Mesenchymal stem cell (in vitro differentiated cells and primary cell): ENCODE data around the gene CBR3.

Experiments
- DNase-seq: peaks from one replicate; pipeline ENCODE4 v3.0.0-alpha.2; 2013
- H2AFZ ChIP-seq: one replicate; pipeline ENCODE4 v1.6.1; 2013; ENCODE audit warnings: low read depth, mild to moderate bottlenecking, control low read depth, inconsistent platforms, low read length, moderate library complexity
- H2AK5ac ChIP-seq: 2 replicates; pipeline ENCODE4 v1.6.1; 2013; ENCODE audit warnings: low read length, moderate library complexity, mild to moderate bottlenecking, inconsistent platforms; ENCODE audit not compliant: severe bottlenecking
- H2BK120ac ChIP-seq: one replicate; pipeline ENCODE4 v1.6.1; 2013; ENCODE audit warnings: low read depth, mild to moderate bottlenecking, inconsistent platforms, low read length, moderate library complexity
- H2BK12ac ChIP-seq, 2 experiments: one replicate each; pipeline ENCODE4 v1.6.1; 2013; ENCODE audit warnings: inconsistent platforms in 2 of 2, low read length in 2 of 2, mild to moderate bottlenecking in 2 of 2, moderate library complexity in 2 of 2, control low read depth in 1 of 2
- H2BK15ac ChIP-seq: one replicate; pipeline ENCODE4 v1.6.1; 2013; ENCODE audit warnings: mild to moderate bottlenecking, low read depth, inconsistent platforms; ENCODE audit not compliant: poor library complexity, severe bottlenecking
- H2BK5ac ChIP-seq: 2 replicates; pipeline ENCODE4 v1.6.1; 2013; ENCODE audit warnings: low read depth, mild to moderate bottlenecking, low read length, control low read depth, inconsistent platforms; ENCODE audit not compliant: poor library complexity, severe bottlenecking
- H3K14ac ChIP-seq, 2 experiments: one replicate each; pipeline ENCODE4 v1.6.1; 2013; ENCODE audit warnings: inconsistent platforms in 2 of 2, low read length in 2 of 2, control low read depth in 1 of 2, mild to moderate bottlenecking in 1 of 2, moderate library complexity in 1 of 2
- H3K18ac ChIP-seq, 2 experiments: one replicate each; pipeline ENCODE4 v1.6.1; 2013; ENCODE audit warnings: inconsistent platforms in 2 of 2, low read length in 2 of 2, control low read depth in 1 of 2, low read depth in 1 of 2, mild to moderate bottlenecking in 1 of 2
- H3K23ac ChIP-seq, 2 experiments: one replicate each; pipeline ENCODE4 v1.6.1; 2013; ENCODE audit warnings: inconsistent platforms in 2 of 2, low read length in 2 of 2, mild to moderate bottlenecking in 2 of 2, moderate library complexity in 2 of 2, control low read depth in 1 of 2
- H3K27ac ChIP-seq: 2 replicates; pipeline ENCODE4 v1.5.1; 2013; ENCODE audit warnings: mild to moderate bottlenecking, moderate library complexity, low read length, control low read depth, inconsistent platforms; ENCODE audit not compliant: poor library complexity, severe bottlenecking
- H3K27me3 ChIP-seq, 2 experiments: 2 replicates each; pipeline versions ENCODE4 v1.6.1 to v1.7.0; 2013; ENCODE audit warnings: low read length in 2 of 2, mild to moderate bottlenecking in 2 of 2, moderate library complexity in 2 of 2, control low read depth in 1 of 2, inconsistent platforms in 1 of 2; ENCODE audit not compliant: control insufficient read depth in 1 of 2, insufficient read depth in 1 of 2
- H3K36me3 ChIP-seq, 2 experiments: 2 replicates each; pipeline versions ENCODE4 v1.6.1 to v1.7.0; 2013; ENCODE audit warnings: low read length in 2 of 2, control low read depth in 1 of 2, inconsistent platforms in 1 of 2, low read depth in 1 of 2, mild to moderate bottlenecking in 1 of 2; ENCODE audit not compliant: insufficient read depth in 2 of 2, control insufficient read depth in 1 of 2
- H3K4ac ChIP-seq, 2 experiments: one replicate each; pipeline ENCODE4 v1.6.1; 2013; ENCODE audit warnings: inconsistent platforms in 2 of 2, low read length in 2 of 2, mild to moderate bottlenecking in 2 of 2, moderate library complexity in 2 of 2, control low read depth in 1 of 2, low read depth in 1 of 2
- H3K4me1 ChIP-seq: 2 replicates; pipeline ENCODE4 v1.6.1; 2013; ENCODE audit warnings: low read depth, low read length, control low read depth; ENCODE audit not compliant: control insufficient read depth, insufficient read depth
- H3K4me2 ChIP-seq: 2 replicates; pipeline ENCODE4 v1.6.1; 2013; ENCODE audit warnings: low read length, mild to moderate bottlenecking, inconsistent platforms; ENCODE audit not compliant: poor library complexity, severe bottlenecking
- H3K4me3 ChIP-seq, 2 experiments: 2 replicates each; pipeline versions ENCODE4 v1.5.1 to v1.7.0; 2013; ENCODE audit warnings: low read length in 2 of 2, mild to moderate bottlenecking in 2 of 2, control low read depth in 1 of 2, low read depth in 1 of 2; ENCODE audit not compliant: insufficient read depth in 1 of 2
- H3K79me1 ChIP-seq: replicated peaks from 2 replicates; pipeline ENCODE4 v1.6.1; 2013; ENCODE audit warnings: mild to moderate bottlenecking, control low read depth, low read length, inconsistent platforms; ENCODE audit not compliant: poor library complexity, severe bottlenecking
- H3K9ac ChIP-seq: 2 replicates; pipeline ENCODE4 v1.7.0; 2013; ENCODE audit warnings: mild to moderate bottlenecking, low read length, moderate library complexity
- H3K9me3 ChIP-seq: 2 replicates; pipeline ENCODE4 v1.7.0; 2013; ENCODE audit warnings: mild to moderate bottlenecking, low read length; ENCODE audit not compliant: control insufficient read depth
- H4K8ac ChIP-seq: one replicate; pipeline ENCODE4 v1.6.1; 2013; ENCODE audit warnings: inconsistent platforms, mild to moderate bottlenecking, low read length, moderate library complexity
- H4K91ac ChIP-seq: one replicate; pipeline ENCODE4 v1.6.1; 2013; ENCODE audit warnings: mild to moderate bottlenecking, low read length, inconsistent platforms
- WGBS: methylation state at CpG from one replicate; pipeline ENCODE4 v1.1.7; 2013; ENCODE audit warnings: mixed read lengths; 5-methylcytosine and 5-hydroxymethylcytosine counted together

Gene CBR3

GRCh38 chr21:36179145-36179544 is 44.3 kb downstream of the CBR3 start:
- no peak overlapping the region for H2AK5ac ChIP-seq
- H3K4ac ChIP-seq, result no peak overlapping the region
- H2BK12ac ChIP-seq, result no peak overlapping the region
- H3K9ac ChIP-seq, result no peak overlapping the region
- peaks cover 4% of the 10 kb centered on the region for H3K9me3 ChIP-seq
- H2BK120ac ChIP-seq, result no peak overlapping the region
- H3K27me3 ChIP-seq, result no peaks in the 10 kb centered on the region
- no peak overlapping the region for H3K18ac ChIP-seq
- H3K27ac ChIP-seq, result no peak overlapping the region
- H3K14ac ChIP-seq, result no peak overlapping the region
- no peak for DNase-seq
- no peak overlapping the region for H4K91ac ChIP-seq
- H3K36me3 ChIP-seq, result peaks cover 5 to 12% of the 10 kb centered on the region in 2 experiments
- H3K79me1 ChIP-seq, result peaks cover 23% of the 10 kb centered on the region
- H2AFZ ChIP-seq, result no peak overlapping the region
- no peak overlapping the region for H4K8ac ChIP-seq
- H3K23ac ChIP-seq, result no peak overlapping the region
- H3K4me1 ChIP-seq, result peaks cover 3% of the 10 kb centered on the region
- H3K4me2 ChIP-seq, result no peak overlapping the region
- H2BK5ac ChIP-seq, result no peak overlapping the region
- H2BK15ac ChIP-seq, result no peak overlapping the region
- no peak overlapping the region for H3K4me3 ChIP-seq

DNA sequence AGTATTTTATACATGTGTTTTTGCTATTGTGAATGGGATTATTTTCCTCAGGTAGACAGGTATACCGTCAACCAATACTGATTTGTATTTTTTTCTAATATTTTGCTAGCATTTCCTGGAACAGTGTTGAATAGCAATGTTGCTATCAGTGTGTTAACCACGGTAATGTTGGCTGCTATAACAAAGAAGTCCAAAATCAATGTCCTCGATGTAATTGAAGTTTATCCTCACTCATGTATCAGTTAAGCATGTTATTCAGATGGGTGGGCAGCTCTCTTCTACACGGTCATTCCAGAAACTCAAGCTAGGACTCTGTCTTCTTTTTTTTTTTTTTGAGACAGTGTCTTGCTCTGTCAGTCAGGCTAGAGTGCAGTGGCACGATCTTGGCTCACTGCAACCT is 46.1 kb downstream of the CBR3 start:
- Histone ChIP-seq H2AFZ (no peak overlapping the region), H3K9me3 (peaks cover 4% of the 10 kb centered on the region)

GRCh38 chr21:36183144-36183795 is 48.4 kb downstream of the CBR3 start:
- Histone ChIP-seq H3K9me3 (peaks cover 4% of the 10 kb centered on the region), H3K4me3 (no peak overlapping the region), H3K27ac (no peak overlapping the region), H3K79me1 (peaks cover 23% of the 10 kb centered on the region), H2AK5ac (no peak overlapping the region), H3K36me3 (peaks cover 14 to 15% of the 10 kb centered on the region in 2 experiments), H3K4ac (no peak overlapping the region), H3K14ac (no peak overlapping the region), H2BK12ac (no peak overlapping the region), H2AFZ (no peak overlapping the region), H3K9ac (no peak overlapping the region), H2BK5ac (no peak overlapping the region), H4K91ac (no peak overlapping the region), H3K23ac (no peak overlapping the region), H3K18ac (no peak overlapping the region), H3K27me3 (no peaks in the 10 kb centered on the region), H2BK120ac (no peak overlapping the region), H3K4me2 (no peak overlapping the region), H2BK15ac (no peak overlapping the region), H4K8ac (no peak overlapping the region), H3K4me1 (peaks cover 6% of the 10 kb centered on the region)
- no peak for DNase-seq
- WGBS, result 93% methylated on average over 11 of the region's 11 CpGs

More for the DNA sequence above, 46.1 kb downstream of the CBR3 start:
- Histone ChIP-seq H2AK5ac (no peak overlapping the region), H3K4ac (no peak overlapping the region), H2BK15ac (no peak overlapping the region), H3K79me1 (peaks cover 25% of the 10 kb centered on the region), H3K36me3 (peaks cover 9 to 15% of the 10 kb centered on the region in 2 experiments), H3K4me1 (peaks cover 3% of the 10 kb centered on the region), H2BK120ac (no peak overlapping the region), H3K18ac (no peak overlapping the region), H3K14ac (no peak overlapping the region), H3K4me3 (no peak overlapping the region), H4K91ac (no peak overlapping the region), H3K27me3 (no peaks in the 10 kb centered on the region), H2BK5ac (no peak overlapping the region), H3K9ac (no peak overlapping the region), H2BK12ac (no peak overlapping the region), H3K4me2 (no peak overlapping the region), H3K27ac (no peak overlapping the region), H3K23ac (no peak overlapping the region), H4K8ac (no peak overlapping the region)
- WGBS, result 98% methylated on average over 4 of the region's 5 CpGs
- no peak for DNase-seq

- Histone ChIP-seq H2AFZ (no peak overlapping the region), H2BK12ac (no peak overlapping the region), H2BK120ac (no peak overlapping the region), H3K14ac (no peak overlapping the region), H2BK15ac (no peak overlapping the region), H3K18ac (no peak overlapping the region), H2BK5ac (no peak overlapping the region), H3K9ac (no peak overlapping the region), H3K79me1 (peaks cover 22% of the 10 kb centered on the region), H3K36me3 (peaks cover 11 to 14% of the 10 kb centered on the region in 2 experiments), H3K4ac (no peak overlapping the region), H3K27me3 (no peaks in the 10 kb centered on the region), H3K9me3 (peaks cover 4% of the 10 kb centered on the region), H4K91ac (no peak overlapping the region), H3K27ac (no peak overlapping the region), H3K4me2 (no peak overlapping the region), H3K23ac (no peak overlapping the region), H2AK5ac (no peak overlapping the region), H3K4me3 (no peak overlapping the region), H3K4me1 (peaks cover 8% of the 10 kb centered on the region), H4K8ac (no peak overlapping the region)
- no peak for DNase-seq
- 91% methylated on average over 16 of the region's 16 CpGs for WGBS
These were observed 49.7 kb downstream of the CBR3 start for GRCh38 chr21:36184545-36184944.
